Pulmonary artery endothelial cell (primary cell): ENCODE data around the gene HPSE2. TPM values are rescaled to one million over a fixed set of nuclear protein-coding genes. Genes with fewer than 3 reads are reported as not detected.

Experiments used
- DNase-seq: peaks from one replicate; pipeline ENCODE4 v3.0.0-alpha.2; 2011; ENCODE audit warnings: low read depth, low spot score
- total RNA-seq: library from RNA; depleted of rRNA; stranded (reverse); fragments of >200 nt; gene quantifications from 2 replicates; pipeline ENCODE4 v1.2.3, GENCODE V29; 2014

Gene HPSE2
- total RNA-seq, 1 donor from 2014 or later, result not detected

DNA sequence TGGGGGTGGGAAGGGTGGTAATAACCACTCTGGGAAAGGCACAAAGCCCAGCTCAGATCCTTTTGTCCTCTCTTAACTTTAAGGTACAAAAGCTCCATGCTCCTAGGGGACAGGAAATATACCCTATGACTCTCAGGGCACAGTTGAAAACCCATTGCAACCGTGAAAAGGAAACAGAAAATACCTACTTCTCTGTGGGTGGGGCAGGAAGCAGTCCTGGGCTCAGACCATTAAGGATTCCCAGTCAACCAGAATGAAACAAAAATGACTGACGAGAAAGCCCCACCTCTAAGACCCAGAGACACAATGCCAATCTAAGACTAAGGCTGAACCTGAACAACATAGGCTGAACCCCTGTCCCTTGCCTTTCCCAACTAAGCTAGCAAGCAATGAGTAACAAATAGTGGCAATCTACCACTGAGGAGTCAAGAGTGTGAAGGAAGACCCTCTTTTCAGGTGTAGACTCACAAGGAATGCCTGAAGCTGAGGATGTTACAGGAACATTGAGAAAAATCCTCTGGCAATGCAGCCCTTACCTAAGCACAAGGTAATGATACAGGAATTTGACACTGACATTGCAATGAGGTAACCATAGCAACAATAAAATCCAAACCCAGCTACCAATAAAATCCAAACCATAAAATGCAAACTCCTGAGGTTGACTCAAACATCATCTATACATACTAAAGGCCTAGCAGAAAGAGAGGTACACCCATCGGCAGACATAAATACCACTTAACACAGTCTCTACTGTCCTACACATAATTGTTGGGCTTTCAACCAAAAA, 380.1 kb downstream of the HPSE2 start:
- no peak for DNase-seq

DNA sequence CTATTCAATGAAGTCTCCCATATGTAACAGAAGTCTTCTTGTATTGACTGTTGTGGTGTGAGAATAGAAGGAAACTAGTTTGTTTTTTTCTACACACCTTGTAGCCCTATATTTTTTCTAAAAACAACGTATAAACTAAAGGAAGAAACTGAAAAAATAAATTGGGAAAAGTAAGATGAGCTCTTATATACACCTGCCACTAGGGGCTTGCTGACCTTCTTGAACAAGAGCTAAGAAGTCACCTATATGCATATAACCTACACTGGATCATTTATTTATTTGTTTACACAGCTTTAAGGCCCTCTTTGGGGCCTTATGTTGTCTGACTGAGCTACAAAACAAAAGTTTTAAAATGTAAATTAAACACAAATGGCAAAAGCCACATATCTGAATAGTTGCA, 383.0 kb downstream of the HPSE2 start:
- DNase-seq, result no peak

DNA sequence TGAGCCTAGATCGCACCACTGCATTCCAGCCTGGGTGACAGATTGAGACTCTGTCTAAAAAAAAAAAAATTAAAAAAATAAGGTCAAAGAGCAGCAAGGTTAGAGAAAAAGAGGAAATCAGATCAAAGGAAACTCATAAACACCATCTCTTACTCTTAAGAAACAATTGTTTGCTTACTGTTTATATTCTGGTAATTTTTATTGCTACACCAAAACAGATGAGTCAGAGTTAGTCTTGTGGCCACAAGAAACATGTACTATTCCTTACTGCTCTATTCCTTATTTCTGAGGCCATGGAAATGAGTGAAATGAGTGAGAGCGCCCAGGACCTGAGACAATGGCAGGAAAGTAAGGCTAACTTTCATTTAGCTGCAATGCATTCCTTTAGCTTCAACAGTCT, 387.3 kb downstream of the HPSE2 start:
- DNase-seq, result no peak

DNA sequence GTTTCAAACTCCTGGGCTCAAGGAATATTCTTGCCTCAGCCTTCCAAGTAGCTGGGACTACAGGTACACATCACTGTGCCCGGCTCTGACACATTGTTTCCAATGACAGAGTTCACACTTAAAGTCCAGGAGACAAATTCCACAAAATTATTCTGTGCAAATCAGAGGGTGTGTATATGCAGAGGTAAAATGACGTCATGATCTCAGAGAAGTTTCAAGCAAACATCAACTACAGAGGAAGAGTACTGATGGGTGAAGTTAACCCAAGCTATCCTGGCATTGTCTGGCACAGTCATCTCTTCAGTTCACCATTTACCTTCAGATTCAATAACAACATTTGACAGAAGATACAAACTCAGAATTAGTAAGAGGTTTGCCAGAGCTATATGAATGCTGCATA, 388.9 kb downstream of the HPSE2 start:
- no peak for DNase-seq

DNA sequence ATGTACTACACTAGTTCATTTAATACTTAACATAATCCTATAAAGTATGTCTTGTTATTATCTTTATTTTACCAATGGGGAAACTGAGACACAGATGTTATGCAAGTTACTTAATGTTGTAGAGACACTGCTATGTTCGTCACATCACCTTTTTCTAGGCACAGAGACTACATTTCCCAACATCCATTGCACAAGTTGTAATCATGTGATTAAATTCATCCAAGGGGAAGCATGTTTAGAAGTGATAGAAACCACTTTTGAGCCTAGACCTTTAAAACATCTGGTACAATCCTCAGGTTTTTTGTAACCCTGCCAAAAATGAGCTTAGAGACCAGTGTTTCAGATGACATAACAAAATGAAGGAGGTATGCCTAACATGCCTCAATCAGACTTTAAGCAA, 402.1 kb downstream of the HPSE2 start:
- DNase-seq, result no peak

DNA sequence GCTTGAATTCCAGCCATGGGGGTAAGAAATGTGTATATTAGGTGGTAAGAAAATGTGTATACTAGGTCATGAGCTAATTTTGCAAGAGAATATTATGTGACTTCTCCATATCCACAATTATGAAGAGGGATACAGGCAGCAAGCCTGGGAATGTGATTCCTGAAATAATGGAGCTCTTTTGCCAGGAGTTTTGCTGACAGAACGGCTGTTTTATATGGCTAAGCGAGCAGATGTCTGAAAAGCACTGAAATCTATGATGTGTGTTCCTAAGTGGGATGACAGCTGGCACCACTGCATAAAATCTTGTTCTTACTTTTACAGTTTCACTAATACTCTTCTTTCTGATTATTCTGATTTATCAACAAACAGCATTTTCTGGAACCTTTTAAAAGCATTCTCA, 402.9 kb downstream of the HPSE2 start:
- DNase-seq, result no peak

DNA sequence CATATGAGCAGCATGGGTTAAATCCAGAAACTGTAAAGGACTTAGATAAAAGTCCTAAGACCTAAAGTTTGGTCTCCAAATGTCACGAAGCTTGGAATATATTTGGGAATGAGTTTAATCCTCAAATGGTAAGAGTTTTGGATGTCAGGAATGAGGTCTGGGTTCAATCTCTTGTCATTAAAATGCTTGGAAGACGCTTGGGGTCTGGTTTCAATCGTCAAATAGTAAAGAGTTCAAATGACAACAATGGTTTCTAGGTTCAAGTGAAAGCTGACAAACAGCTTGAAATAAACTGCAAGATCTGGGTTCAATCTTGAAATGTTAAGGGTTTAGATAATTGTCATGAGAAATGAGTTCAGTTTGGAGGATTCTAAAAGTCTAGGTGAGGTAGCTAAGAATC, 403.5 kb downstream of the HPSE2 start:
- no peak for DNase-seq

DNA sequence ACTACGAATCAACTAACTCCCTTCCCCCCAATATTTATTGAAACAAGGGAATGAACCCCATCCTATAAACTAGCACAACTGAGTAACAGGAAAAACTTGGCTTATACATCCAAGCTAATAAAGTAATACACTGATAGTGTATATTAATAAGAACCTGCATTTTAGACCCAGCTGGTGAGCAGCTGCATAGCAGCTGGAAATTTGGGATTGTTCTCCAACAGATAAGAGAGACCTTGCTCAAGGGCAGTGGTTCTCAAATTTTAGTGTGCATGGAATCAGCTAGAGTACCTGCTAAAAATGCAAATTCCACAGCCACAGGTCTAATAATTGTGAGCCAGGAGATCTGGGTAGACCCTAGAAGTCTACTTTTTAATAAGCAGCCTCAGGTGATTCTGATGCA, 404.3 kb downstream of the HPSE2 start:
- DNase-seq, result no peak

DNA sequence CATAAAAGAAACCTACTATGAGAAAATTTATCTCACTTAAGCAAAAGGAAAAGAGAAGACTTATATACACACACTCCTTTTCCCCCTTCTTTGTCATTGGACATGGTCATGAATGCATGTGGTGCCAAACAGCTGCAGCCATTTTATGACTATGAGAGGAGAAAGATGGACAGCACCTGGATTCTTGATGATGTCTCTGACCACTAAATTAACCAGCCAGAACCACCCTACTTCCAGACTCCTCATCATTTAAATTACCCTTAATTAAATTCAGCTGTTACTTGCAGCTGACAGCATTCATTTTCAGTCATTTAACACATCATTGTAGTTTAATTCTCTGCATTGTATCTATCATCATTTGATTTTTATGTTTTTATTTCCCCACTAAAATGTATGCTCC, 409.9 kb downstream of the HPSE2 start:
- no peak for DNase-seq

DNA sequence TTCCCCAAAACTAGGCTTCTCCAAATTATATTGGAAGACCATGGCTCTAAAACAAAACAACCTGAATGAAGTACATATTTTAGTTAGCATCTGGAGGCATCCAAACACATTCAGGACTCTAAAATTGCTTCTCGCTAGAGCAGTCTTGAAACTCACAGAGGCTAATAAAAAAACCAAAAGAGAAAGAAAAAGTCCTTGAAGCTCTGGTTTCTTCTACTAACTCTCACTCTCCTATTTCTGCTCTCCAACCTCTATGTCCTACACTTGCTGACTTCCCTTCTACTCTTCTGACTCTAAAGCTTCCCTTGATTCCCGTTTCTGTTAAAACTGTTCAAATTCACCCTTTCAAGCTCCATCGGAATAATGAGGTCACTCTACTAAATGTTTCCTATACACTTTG, 418.3 kb downstream of the HPSE2 start:
- DNase-seq, result no peak

DNA sequence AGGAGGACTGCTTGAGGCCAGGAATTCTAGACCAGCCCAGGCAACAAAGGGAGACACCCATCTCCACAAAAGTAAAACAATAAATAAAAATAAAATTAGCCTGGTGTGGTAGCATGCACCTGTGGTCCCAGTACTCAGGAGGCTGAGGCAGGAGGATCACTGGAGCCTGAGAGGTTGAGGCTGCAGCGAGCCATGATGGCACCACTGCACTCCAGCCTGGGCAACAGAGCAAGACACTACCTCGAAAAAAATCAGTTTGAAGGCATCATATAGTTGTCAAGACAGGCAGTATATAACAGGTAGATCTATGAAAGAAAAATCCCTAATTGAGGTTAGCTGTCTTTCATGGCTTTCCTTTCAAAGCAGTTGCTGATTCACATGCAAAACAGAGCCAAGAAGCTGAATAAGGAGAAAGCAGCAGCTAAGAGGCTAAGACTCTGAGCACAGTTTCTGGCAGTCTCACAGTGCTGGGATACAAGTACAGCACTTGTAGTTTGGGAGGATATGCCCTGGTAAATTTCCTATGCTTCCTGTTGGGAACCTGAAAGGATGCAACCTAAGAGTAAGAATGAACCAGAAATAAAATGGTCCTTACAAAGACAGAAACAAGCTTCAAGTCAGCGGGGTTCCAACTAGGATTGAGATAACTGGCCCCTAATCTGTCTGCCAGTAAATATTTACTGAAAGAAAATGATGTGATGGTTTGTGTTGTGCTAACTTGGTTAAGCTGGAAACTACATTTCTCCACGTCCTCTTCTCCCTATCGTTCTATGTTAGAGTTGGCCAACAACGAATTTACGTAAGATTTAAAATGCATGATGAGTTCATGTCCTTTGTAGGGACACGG, 420.4 kb downstream of the HPSE2 start:
- no peak for DNase-seq

DNA sequence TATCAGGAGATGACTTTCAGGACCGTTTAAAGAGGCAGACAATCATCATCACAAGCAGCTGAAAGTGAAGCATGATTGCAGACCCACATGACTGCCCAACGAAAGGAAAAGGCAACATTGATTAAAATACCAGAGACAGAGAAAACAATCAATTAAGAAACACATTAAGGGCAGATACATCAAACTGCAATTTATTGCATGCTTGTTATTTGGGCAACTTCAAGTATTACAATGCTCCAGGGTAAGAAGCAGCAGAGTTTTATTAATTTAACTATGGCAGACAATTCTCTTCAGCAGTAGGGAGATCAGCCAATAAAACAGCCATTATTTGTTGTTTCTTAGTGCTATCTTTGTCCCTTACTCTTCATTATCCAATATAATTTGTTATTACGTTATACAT, 421.2 kb downstream of the HPSE2 start:
- DNase-seq, result no peak

DNA sequence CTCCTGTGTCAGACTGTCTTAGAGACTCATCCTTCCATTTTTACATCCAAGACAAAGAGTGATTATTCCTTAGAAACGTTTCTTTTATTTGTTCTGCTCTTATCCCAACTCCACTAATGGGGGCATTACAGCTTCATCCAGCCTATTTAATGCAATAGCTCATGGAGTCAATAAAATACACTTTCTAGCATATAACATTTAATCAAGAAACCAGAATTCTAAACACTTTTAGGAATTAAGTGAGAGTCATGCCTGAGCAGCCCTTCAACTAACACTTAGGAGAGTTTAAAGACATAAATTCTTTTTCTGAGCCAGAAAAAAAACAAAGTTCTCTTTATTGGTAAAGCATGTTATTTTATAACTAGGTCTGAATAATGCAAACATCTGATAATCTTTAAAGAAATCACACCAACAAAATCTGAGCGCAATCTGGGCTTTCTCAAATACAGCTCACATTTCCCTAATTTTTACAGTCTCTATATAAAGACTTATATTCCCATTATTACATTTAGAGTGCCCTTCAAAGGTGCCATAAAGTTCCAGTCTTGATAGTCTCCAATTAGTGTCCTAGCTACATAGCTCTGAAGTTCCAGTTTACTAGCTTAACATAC, 427.3 kb downstream of the HPSE2 start:
- DNase-seq, result no peak

DNA sequence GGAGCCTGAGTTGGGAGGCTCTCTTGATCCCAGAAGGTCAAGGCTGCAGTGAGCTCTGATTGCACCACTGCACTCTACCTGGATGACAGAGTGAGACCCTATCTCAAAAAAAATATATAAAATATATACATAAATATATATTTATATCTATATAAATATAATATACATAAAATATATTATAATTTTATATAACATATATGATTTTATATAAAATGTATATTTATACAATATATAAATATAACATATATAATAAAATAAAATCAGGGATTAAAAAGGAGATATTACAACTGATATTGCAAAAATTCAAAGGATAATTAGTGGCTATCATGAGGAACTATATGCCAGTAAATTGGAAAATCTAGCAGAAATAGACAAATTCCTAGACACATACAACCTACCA, 435.4 kb downstream of the HPSE2 start:
- DNase-seq, result no peak

DNA sequence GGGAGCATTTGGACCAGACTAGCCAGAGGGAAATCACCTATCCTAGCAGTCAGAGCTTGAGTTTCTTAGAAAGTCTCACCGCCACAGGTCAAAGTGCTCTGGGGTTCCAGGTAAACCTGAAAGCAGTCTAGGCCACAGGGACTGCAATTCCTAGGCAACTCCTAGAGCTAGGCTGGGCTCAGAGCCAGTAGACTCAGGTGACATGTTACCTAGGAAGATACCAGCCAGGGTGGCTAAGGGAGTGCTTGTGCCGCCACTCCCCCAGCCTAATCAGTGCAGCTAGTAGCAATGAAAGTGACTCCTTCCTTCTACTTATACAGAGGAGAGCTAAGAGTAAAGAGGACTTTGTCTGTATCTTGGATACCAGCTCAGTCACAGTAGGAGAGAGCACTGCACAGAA, 440.2 kb downstream of the HPSE2 start:
- no peak for DNase-seq

DNA sequence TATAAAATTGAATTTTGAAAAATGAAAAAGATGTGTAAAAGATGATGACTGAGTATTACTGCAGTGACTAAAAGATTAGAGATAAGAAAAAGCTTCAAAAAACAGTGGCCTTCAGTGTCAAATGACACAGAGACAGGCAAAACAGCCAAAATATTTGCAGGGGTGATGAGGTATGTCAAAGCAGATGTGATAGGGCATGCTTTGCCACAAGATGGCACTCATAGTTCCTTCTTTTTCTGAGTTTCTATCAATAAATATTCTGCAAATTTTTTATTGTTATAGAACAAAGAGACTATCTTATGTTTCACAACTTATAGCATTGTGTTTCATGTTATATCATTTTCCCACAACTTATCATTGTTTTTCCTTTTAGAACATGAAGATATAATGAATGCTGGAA, 444.8 kb downstream of the HPSE2 start:
- DNase-seq, result no peak

DNA sequence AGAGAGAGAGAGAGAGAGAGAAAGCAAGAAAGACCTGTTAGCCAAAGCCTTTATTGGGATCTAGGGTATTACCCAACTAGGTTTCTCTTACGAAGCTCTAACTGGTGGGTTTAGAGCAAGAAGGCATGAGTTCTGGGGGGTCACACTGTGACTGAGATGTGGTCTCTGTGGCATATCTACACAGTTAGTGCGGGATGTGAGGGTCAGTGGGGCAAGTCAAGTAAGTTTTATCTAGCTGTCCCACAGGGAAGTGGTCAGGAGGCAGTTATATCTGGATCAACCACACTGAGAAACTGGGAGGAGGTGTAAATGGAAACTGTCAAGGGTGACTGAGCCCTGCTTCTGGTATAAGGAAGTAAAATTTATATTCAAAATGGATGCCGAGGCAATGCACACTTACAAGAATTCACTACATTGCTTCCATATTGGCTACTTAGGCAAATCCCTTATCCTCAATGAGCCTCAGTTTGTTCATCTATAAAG, 457.3 kb downstream of the HPSE2 start:
- DNase-seq, result no peak

DNA sequence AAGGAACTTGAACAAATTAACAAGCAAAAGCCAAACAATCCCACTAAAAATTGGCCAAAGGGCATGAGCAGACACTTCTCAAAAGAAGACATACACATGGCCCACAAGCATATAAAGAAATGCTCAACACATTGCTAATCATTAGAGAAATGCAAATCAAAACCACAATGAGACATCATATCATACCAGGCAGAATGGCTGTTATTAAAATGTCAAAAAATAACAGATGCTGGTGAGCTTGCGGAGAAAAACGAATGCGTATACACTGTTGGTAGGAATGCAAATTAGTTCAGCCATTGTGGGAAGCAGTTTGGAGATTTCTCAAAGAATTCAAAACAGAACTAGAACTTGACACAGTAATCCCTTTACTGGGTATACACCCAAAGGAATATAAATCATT, 477.2 kb downstream of the HPSE2 start:
- DNase-seq, result no peak

DNA sequence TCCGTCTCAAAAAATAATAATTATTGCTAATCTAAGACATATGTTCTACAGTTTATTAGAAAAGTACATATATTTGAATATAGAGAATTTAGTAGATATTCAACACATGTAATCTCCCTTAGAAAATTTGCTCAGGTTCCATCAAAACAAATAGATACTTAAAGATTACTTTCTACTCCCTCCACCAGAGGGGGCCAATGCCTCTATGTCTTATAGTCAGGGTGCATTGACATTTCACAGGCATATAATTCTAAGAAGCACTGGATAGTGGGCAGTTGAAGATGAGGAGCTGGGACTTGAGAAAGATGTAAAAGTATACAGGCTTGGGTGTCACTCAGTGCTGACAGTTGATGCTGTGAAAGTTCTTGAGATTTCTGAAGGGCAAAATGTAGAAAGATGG, 487.4 kb downstream of the HPSE2 start:
- no peak for DNase-seq

DNA sequence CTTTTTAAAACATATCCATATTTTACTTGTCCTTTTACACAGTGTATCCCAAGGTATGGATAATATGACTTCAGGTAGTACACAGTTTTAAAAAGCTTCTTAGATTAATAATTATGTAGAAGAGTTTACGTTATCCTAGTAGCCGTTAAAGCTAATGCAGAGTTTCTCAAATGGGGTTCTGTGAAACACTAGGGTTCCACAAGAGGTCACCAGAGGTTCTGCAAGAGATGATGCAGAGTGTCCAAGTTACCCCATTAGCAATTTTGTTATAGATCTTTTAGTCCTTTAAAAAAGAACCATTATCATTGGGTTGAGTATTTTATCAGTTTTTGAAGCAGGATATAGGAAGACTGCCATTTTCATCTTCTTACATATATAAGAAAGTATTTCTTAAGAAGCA, 490.0 kb downstream of the HPSE2 start:
- no peak for DNase-seq

DNA sequence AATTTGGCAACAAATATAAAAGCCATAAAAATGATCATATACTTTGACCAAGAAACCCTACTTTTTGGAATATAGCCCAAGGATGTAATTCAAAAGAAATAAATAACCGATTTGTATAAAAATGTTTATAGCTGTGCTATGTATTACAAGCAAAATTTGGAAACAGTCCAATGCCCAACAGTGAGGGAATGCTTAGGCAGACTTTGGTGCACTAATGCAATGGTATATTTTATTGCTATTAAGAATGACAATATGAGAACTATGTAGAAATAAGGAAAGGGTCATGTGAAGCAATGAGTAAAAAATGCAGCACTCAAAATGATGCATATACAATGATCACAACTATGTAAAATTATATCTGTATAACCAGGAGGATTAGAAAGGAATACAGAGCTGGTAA, 515.1 kb downstream of the HPSE2 start:
- no peak for DNase-seq

DNA sequence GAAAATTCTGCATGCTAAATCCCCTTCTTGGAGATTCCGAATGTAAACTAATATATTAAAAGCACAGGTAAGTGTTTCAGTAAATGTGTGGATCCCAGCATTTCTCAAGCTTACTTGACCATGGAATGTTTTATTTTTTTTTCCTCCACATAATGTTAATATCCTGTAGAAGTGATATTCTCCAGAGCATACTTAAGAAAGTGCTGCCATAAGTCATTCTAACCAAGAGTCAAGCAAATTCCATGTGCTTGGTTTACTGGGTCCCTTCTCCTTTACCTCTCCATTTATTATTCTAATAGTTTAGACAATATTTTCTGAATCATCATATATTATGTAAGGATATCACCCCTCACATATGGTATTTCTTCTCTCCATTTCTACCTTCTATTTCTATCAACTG, 522.1 kb downstream of the HPSE2 start:
- DNase-seq, result no peak
